Calu3 (cell line): ENCODE measurements around the gene UBASH3B. TPM values are rescaled to one million over a fixed set of nuclear protein-coding genes. Genes with fewer than 3 reads are reported as not detected.

Experiments used
- BruUV-seq: library from RNA; stranded (reverse); fragments of 400-500 nt; replicated peaks from 2 replicates; lab custom pipeline; 2021; lab: Mats Ljungman, UMichigan
- CTCF ChIA-PET: fragments of 300-600 bp; sonication (Branson Sonifier 250); formaldehyde crosslinking; loops from one replicate; lab custom pipeline; 2022; ENCODE audit warnings: antibody characterized with exemption; lab: Charles Lee
- DNase-seq: peaks from one replicate; pipeline ENCODE4 v3.0.0; 2022
- H3K27ac Mint-ChIP-seq: one replicate; pipeline ENCODE4 v1.8.0; 2022; ENCODE audit warnings: mixed read lengths; ENCODE audit not compliant: unreplicated experiment
- H3K27me3 Mint-ChIP-seq: one replicate; pipeline ENCODE4 v1.8.0; 2022; ENCODE audit warnings: mixed read lengths; ENCODE audit not compliant: unreplicated experiment
- H3K36me3 Mint-ChIP-seq: one replicate; pipeline ENCODE4 v1.8.0; 2022; ENCODE audit warnings: mild to moderate bottlenecking, moderate library complexity, mixed read lengths; ENCODE audit not compliant: insufficient read depth, unreplicated experiment
- H3K4me1 Mint-ChIP-seq: one replicate; pipeline ENCODE4 v1.8.0; 2022; ENCODE audit warnings: mild to moderate bottlenecking, low read depth, mixed read lengths; ENCODE audit not compliant: unreplicated experiment
- H3K4me3 Mint-ChIP-seq: one replicate; pipeline ENCODE4 v1.8.0; 2022; ENCODE audit warnings: mild to moderate bottlenecking, low read depth, moderate library complexity, mixed read lengths; ENCODE audit not compliant: unreplicated experiment
- H3K9me3 Mint-ChIP-seq: one replicate; pipeline ENCODE4 v1.8.0; 2022; ENCODE audit warnings: low read depth, mixed read lengths; ENCODE audit not compliant: unreplicated experiment
- CTCF ChIP-seq: fragments of 200-600 bp; IDR thresholded peaks from one replicate; pipeline ENCODE4 v1.8.0; 2022; ENCODE audit warnings: antibody characterized with exemption; ENCODE audit not compliant: unreplicated experiment
- intact Hi-C: fragments of 100-400 bp; cut with micrococcal nuclease; formaldehyde crosslinking; loops from one replicate; pipeline ENCODE4 v1.10.0; 2022; ENCODE audit not compliant: unreplicated experiment
- total RNA-seq: library from RNA; stranded (reverse); gene quantifications from 2 replicates; pipeline ENCODE4 v1.2.3, GENCODE V29; 2022

UBASH3B gene
- total RNA-seq, 1 experiment from 2014 or later = 74.9 TPM

DNA sequence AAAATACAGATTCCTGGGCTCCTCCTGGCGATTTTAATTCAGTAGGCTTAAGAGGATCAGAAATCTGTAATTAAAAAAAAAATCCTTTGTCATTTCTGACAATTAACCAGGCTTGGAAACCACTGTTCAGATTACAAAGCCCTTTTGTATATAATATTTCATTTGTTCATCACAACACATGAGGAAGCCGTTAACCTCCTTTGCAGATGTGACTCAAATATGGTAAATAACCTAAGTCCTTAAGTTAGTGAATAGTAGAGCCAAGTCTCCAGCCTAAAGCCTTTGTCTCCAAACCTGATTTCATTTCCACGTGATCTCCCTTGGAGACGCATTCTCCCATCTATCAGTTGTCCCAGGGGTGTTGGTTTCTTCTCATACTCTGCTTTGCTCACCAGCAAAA is 67.6 kb downstream of the UBASH3B start:
- H3K27me3 Mint-ChIP-seq = no peaks in the 10 kb centered on the region
- no peaks in the 10 kb centered on the region for H3K36me3 Mint-ChIP-seq
- H3K27ac Mint-ChIP-seq = no peak overlapping the region
- no peak for DNase-seq
- CTCF ChIA-PET = no interaction called here
- no peak for TF ChIP-seq CTCF
- no peaks in the 10 kb centered on the region for H3K9me3 Mint-ChIP-seq
- H3K4me3 Mint-ChIP-seq = no peak overlapping the region
- peaks cover 42% of the 10 kb centered on the region for H3K4me1 Mint-ChIP-seq
- intact Hi-C loops = no loop called here
- BruUV-seq = no TSS peak

DNA sequence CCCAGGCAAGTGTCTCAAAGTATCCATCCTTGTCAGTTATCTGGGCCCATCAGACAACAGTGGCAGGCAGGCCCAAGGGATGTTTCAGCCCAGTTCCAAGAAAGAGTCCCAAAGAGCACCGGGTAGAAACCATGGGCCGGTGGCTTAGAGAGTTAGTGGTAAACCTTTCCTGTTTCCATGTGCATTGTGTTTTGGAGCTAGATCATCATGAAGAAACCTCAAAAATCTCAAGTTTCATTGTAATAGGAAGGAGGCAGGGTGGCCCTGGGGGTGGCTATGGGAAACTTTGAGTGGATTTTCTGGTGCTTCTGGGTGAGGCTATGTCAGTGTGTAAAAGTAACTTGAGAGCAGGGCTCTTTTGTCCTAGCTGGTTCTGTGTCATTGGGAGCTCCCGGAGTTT is 68.1 kb downstream of the UBASH3B start:
- no peaks in the 10 kb centered on the region for H3K27me3 Mint-ChIP-seq
- H3K36me3 Mint-ChIP-seq = no peaks in the 10 kb centered on the region
- H3K27ac Mint-ChIP-seq = no peak overlapping the region
- no peaks in the 10 kb centered on the region for H3K9me3 Mint-ChIP-seq
- DNase-seq = no peak
- H3K4me3 Mint-ChIP-seq = no peak overlapping the region
- CTCF ChIA-PET = no interaction called here
- TF ChIP-seq CTCF = no peak
- no TSS peak for BruUV-seq
- H3K4me1 Mint-ChIP-seq = peaks cover 42% of the 10 kb centered on the region
- intact Hi-C loops = no loop called here

GRCh38 chr11:122724520-122724919 is 69.0 kb downstream of the UBASH3B start:
- CTCF ChIA-PET = interaction anchor here (0.5 kb wide), 1 partner anchor 543 kb away, joined by 6 read pairs; no protein-coding TSS in a partner anchor
- Mint-ChIP-seq H3K9me3 (no peaks in the 10 kb centered on the region), H3K36me3 (no peaks in the 10 kb centered on the region), H3K27me3 (no peaks in the 10 kb centered on the region), H3K4me1 (peaks cover 40% of the 10 kb centered on the region), H3K4me3 (no peak overlapping the region), H3K27ac (no peak overlapping the region)
- no TSS peak for BruUV-seq
- no peak for TF ChIP-seq CTCF
- DNase-seq = no peak
- intact Hi-C loops = no loop called here

GRCh38 chr11:122726028-122726427 is 70.5 kb downstream of the UBASH3B start:
- CTCF ChIA-PET = no interaction called here
- no peak for DNase-seq
- no peak overlapping the region for H3K4me3 Mint-ChIP-seq
- H3K9me3 Mint-ChIP-seq = no peaks in the 10 kb centered on the region
- H3K27ac Mint-ChIP-seq = no peak overlapping the region
- H3K27me3 Mint-ChIP-seq = no peaks in the 10 kb centered on the region
- H3K4me1 Mint-ChIP-seq = peaks cover 34% of the 10 kb centered on the region
- no peak for TF ChIP-seq CTCF
- peaks cover 4% of the 10 kb centered on the region for H3K36me3 Mint-ChIP-seq
- no TSS peak for BruUV-seq
- intact Hi-C loops = no loop called here
